ENCODE measurements around the gene CYRIA. TPM values are rescaled to one million over a fixed set of nuclear protein-coding genes. Genes with fewer than 3 reads are reported as not detected.

Gene CYRIA
- total and polyA plus RNA-seq, 10 of the 15 experiments (the other 5 are each of a cell fraction or from before 2014, with no cell fraction given), result 3.0 to 13.1 (median 8.5) TPM

DNA sequence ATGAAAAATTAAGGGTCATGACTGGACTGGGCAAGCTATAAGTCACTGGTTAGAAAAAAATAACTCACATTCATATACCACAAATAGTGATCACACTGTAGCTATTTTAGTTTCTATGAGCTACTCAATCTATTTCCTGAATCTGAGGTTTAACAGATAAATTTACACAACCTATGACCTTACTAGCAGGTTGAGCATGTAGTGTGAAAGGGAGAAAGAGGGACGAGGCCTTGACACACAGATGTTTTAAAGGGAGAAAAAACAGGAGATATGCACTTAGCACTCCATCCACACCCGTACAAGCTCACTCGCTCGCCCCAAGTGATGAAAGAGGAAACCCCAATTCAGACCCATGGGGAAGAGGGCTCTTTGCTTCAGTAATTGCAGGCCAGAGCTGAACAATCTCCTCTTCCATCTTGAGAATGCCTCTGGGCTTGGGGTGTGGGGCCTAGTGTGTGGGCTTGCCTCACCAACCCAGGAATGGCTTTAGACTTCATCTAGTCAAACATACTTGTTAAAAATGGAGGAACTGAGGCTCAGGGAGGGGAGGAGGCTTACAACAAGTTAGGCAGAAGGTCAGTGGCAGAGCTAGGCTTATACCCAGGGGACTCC lies 10.7 kb downstream of the CYRIA start:
- DNase-seq (ENCODE audit: low read depth, low spot score) (no peak), FAIRE-seq (no peak), ATAC-seq (peak; percentile 50)
- Histone ChIP-seq H2AFZ (ENCODE audit: control insufficient read depth, low read depth, low read length) (no peak overlapping the region), H3K4me3 (no peak overlapping the region), H3K4me2 (ENCODE audit: control insufficient read depth, insufficient read depth) (no peak overlapping the region; the same call in 1 of the 2 replicates), H3K79me2 (ENCODE audit: control insufficient read depth, insufficient read depth, low read length) (no peaks in the 10 kb centered on the region), H3K27ac (ENCODE audit: control insufficient read depth, insufficient read depth) (no peak overlapping the region), H3K36me3 (ENCODE audit: control insufficient read depth in 2 of 2, insufficient read depth in 2 of 2, low read length in 1 of 2) (no peaks in the 10 kb centered on the region), H4K20me1 (ENCODE audit: control insufficient read depth, insufficient read depth) (no peaks in the 10 kb centered on the region), H3K27me3 (replicated peaks in 1 of 2; ENCODE audit: control insufficient read depth in 2 of 2, insufficient read depth in 2 of 2, low read length in 1 of 2) (no peaks in the 10 kb centered on the region; a peak in 1 of 4 replicates), H3K9me3 (replicated peaks; ENCODE audit: control insufficient read depth, insufficient read depth, low read length) (no peaks in the 10 kb centered on the region; the same call in 2 of the 3 replicates), H3K9ac (ENCODE audit: control insufficient read depth, insufficient read depth, low read length) (no peak overlapping the region), H3K4me1 (ENCODE audit: control insufficient read depth, insufficient read depth, low read length) (peaks cover 53% of the 10 kb centered on the region)
- ChIA-PET SMC1A (ENCODE audit: uncharacterized antibody, unreplicated experiment) (interaction anchor here (0.8 to 17.8 kb wide), 18 partner anchors 10 to 1158 kb away, joined by 3 to 302 read pairs (median 9); partner anchors contain the start of gene CYRIA), RAD21 (ENCODE audit: unreplicated experiment) (interaction anchor here (0.7 to 13.0 kb wide), 14 partner anchors 9 to 599 kb away, joined by 3 to 202 read pairs (median 4); partner anchors contain the start of gene CYRIA), CTCF (interaction anchor here (1.3 to 5.6 kb wide), 9 partner anchors 10 to 102 kb away, joined by 4 to 82 read pairs (median 8); partner anchors contain the start of gene CYRIA), POLR2A (interaction anchor here (0.5 to 9.1 kb wide), 10 partner anchors 9 to 564 kb away, joined by 3 to 187 read pairs (median 6); partner anchors contain the start of gene CYRIA)
- 15% methylated on average over 4 of the region's 4 CpGs for WGBS (ENCODE audit: insufficient coverage, insufficient replicate concordance, low lambda C conversion rate, missing lambda C conversion rate)
- in situ Hi-C loops (cut with MboI), result no loop called here
- BruUV-seq (replicated peaks), result no TSS peak
- intact Hi-C loops (cut with micrococcal nuclease; ENCODE audit: unreplicated experiment), result loop anchor here (10.0 kb wide), 2 partner anchors 1100 to 1160 kb away; partner anchors contain the start of genes GEN1, MSGN1 and SMC6
- TF ChIP-seq RUNX3 (IDR thresholded peaks at IDR 0.05; ENCODE audit: low read length), result peak; percentile 85
- no peak for TF ChIP-seq IRF4 (IDR thresholded peaks at IDR 0.05; ENCODE audit: low read depth, low read length)
- no peak for TF ChIP-seq SREBF1 (IDR thresholded peaks at IDR 0.05; ENCODE audit: low read length)
- TF ChIP-seq IKZF1 (conservative IDR thresholded peaks at IDR 0.05), result peak; percentile 87
- no peak for TF ChIP-seq NFXL1 (IDR thresholded peaks at IDR 0.05; ENCODE audit: borderline replicate concordance)
- TF ChIP-seq E2F4 (IDR thresholded peaks at IDR 0.05; ENCODE audit: low read depth, low read length), result no peak
- no peak for TF ChIP-seq ZZZ3 (IDR thresholded peaks at IDR 0.05; ENCODE audit: control insufficient read depth, insufficient read length, low read depth)
- no peak for TF ChIP-seq MYC (IDR thresholded peaks at IDR 0.05; ENCODE audit: insufficient read depth, insufficient read length, insufficient replicate concordance, low read length, severe bottlenecking)
- TF ChIP-seq LARP7 (IDR thresholded peaks at IDR 0.05), result no peak
- no peak for TF ChIP-seq TBL1XR1 (IDR thresholded peaks at IDR 0.05; ENCODE audit: low read depth, low read length)
- TF ChIP-seq RAD51 (IDR thresholded peaks at IDR 0.05), result no peak
- TF ChIP-seq POLR2AphosphoS2 (IDR thresholded peaks at IDR 0.05; ENCODE audit: low read depth, low read length), result no peak
- TF ChIP-seq PRDM15 (CRISPR knock-in tag; IDR thresholded peaks at IDR 0.05), result peak; percentile 61; the same call in 1 of the 2 replicates
- TF ChIP-seq NFYA (IDR thresholded peaks at IDR 0.05; ENCODE audit: borderline replicate concordance, low read depth, low read length), result no peak
- TF ChIP-seq MYB (IDR thresholded peaks at IDR 0.05; ENCODE audit: borderline replicate concordance, low read depth, low read length), result no peak
- TF ChIP-seq, protein P1, sequence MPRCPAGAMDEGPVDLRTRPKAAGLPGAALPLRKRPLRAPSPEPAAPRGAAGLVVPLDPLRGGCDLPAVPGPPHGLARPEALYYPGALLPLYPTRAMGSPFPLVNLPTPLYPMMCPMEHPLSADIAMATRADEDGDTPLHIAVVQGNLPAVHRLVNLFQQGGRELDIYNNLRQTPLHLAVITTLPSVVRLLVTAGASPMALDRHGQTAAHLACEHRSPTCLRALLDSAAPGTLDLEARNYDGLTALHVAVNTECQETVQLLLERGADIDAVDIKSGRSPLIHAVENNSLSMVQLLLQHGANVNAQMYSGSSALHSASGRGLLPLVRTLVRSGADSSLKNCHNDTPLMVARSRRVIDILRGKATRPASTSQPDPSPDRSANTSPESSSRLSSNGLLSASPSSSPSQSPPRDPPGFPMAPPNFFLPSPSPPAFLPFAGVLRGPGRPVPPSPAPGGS (IDR thresholded peaks at IDR 0.05; ENCODE audit: borderline replicate concordance, insufficient read depth, low read depth, low read length, poor library complexity, severe bottlenecking), result no peak
